GM19463 (cell line): ENCODE results near the gene CHPF2.
A peak's percentile ranks its signal among the peaks of the same experiment; 100 is the strongest.

Experiments
- ATAC-seq: cut with Tn5 transposase; IDR thresholded peaks from one replicate; pipeline ENCODE4 v1.9.1; 2021; ENCODE audit warnings: mild to moderate bottlenecking, moderate library complexity; ENCODE audit not compliant: unreplicated experiment

The CHPF2 gene

GRCh38 chr7:151245360-151246101 is 13.2 kb downstream of the CHPF2 start:
- ATAC-seq = peak; percentile 50

DNA sequence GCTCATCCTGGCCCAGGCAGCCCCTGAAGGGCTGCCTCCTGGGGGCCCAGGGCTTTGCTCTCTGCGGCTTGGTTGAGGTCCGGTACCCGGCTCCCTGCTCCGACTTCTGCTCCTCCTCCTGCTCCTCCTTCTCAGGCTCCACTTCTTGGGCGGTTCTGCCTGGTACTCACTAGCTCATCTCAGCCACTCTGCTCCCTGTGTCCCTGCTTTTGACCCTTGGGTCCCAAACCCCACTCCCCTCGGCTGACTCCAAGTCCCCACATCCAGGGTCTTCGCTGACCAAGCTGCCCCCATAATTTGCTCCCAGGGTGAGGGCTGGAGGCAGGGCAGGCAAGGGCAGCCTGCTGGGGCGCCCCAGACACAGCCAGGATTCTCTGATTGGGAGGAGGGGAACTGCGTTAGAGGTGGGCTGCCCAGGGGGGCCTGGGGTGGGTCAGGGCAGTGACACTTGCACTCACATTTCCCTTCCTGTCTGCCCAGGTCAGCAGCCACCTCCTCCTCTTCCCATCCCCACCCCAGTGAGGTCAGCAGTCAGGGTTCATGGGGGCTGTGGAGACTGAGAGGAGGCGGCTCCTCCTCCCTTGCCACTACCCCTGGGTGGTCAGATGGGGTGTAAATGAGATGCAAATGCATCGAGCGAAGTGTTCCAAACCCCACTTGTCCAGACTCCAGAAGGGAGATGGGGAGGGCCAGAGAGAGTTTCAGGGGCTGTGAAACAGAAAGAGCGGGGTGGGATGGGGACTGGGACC is 14.0 kb downstream of the CHPF2 start:
- no peak for ATAC-seq

DNA sequence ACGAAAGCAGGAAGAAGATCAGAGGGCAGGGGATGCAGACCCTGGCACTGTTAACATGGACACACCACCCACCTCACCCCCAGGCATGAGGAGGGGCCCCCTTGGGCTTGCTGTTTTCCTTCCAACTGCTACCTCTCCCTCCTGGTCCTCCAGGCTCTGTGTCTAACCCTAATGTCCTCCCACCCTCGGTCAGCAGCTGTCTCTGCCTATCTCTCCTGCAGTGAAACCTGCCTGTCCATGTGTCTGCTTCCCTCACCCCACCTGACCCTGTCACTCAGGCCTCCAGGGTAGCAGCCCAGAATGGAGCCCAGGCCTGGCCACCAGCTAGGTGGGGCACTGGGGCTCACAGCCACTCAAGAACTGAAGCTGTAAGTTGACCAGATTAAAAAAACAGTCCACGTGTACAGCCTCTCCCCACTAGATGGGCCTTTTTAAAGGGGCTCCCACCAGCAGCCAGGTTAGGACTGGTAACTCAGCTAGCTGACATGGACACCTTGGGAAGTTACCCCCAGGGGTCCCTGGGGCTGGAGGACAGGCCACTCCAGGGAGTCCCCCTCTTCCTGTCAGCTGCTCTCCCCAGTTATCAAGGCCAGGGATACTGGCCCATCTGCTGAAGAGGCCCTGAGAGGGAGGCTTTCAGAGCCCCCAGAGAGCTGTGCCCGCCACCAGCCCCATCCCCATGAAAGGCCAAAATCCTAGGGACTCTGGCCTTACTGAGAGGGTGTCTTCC is 14.7 kb downstream of the CHPF2 start:
- no peak for ATAC-seq

DNA sequence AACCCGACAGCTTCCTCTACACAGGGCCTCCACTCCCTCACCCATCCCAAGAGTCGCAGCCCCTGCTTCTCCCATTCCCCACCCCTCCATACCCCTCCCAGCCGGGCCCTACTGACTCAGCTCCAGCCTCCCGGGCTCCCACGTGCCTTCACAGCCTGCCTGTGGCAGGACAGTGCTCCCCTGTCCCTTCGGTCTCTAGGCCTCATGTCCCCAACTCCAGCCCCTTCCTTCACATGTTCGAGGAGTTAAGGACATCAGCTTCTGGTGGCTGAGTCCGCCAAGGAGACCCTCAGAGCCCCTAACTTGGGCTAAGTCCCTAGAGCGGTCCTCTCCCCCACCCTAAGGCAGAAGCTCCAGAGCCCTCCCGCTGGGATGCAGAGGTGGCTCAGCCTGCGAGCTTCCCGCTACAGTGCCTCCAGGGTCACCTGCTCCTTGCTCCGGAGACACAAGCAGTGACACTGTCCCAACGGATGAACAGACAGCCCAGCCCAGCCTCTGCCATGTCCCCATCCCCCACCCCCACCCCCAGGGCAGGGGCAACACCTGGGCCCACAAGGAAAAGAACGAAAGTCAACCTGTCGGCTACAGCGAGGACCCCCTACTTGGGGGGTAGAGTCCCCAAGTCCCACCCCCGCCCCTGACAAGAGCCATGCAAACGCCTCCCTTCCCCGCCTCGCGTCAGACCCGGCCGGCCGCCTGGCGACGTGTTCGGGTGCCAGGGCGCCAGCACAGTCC is 15.5 kb downstream of the CHPF2 start:
- ATAC-seq = no peak

- no peak for ATAC-seq
Measured at GRCh38 chr7:151248346-151249033, 16.2 kb downstream of the CHPF2 start, which contains the start of gene SMARCD3. Gene SMARCD3 (minus strand): TSS chr7:151248694. CDS start chr7:151248562, 132 bp downstream.

DNA sequence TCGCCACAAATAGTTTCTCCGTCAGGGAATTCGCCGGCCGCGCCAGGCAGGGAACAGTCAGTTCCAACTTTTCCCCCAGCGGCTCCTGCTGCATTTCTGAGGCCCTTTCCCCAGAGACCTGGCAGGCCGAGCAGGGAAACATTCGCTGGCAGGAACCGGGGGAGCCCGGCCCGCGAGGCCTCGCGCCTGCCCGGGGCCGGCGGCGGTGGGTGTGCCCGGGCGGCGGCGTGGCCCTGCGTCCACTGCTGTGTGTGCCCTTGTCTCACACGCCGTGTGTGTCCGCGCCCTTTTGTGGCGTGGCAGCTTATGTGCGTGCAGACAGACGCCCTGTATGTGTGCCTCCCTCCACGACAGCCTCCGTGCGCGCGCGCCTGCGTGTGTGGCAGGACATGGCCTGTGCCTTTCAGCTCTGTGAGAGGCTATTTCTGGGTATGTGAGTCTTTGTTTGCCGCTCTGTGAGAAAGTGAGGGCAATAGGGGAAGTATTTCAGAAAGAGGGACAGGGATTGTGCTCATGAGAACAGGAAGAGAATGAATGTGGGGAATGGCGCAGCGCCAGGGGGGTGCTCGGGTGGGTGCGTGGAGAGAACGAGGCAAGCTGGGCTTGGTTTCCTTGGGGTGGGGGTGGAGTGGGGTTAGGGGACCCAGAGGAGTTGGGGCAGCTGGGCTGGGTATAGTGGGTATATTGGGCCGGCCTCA is 16.9 kb downstream of the CHPF2 start:
- no peak for ATAC-seq

- no peak for ATAC-seq
Measured at GRCh38 chr7:151249732-151250072, 17.4 kb downstream of the CHPF2 start.

DNA sequence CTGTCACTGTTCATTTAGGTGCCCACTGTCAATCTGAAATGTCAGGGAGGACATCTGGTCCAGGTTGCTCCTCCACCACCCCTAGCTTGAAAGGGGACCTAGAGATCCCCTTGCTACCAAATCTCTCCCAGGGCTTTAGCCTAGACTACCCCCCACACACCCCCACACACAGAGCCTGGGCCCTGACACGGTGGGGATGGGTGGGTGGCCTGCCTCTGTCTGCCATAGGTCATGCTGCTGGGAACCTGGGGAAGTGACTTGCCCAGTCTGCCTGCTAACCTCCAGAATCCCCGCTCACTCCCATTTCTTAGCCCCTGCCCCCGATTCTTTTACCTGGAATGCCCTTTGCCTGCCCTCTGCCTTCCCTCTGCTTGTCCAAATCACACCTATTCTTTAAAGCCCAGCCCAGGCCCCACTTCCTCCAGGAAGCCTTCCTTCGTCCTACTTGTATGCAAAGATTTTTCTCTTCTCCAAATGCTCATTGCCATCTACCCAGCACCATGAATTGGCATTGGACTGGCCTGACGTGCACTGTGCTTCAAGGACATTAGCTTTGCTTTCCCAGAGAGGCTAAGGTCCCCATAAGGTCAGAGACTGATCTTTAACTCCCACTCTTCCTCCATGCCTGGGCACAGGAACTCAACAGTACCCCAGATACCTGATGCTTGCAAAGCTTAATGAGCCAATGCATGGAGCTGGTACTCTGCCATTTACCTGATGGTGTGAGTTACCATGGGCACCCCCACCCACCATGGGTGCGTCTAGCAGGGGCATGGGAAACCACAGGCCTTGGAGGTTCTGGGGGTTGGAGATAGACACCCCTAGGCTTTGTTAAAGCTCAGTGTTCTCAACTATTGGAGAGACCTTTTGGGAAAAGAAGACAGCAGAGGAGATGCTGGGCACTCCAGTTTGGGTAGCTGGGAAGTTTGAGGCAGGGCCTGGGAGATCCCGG is 18.2 kb downstream of the CHPF2 start:
- ATAC-seq = no peak

DNA sequence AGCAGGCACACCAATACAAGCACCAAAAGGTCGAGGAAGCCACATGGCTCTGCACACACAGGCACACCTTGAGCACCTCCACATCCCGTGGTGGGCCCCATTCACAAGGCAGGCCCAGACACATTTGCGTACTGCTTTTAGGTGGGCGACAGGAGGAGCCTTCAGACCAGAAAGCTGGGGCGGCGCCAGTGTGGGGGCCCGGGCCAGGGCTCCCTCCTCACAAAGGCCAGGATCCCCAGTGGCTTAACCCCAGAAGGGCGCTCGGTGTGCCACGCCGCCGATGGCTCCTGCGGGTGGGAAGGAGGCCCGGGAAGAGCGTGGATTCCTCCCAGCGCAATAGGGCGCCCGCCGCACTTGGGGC is 19.0 kb downstream of the CHPF2 start:
- no peak for ATAC-seq

DNA sequence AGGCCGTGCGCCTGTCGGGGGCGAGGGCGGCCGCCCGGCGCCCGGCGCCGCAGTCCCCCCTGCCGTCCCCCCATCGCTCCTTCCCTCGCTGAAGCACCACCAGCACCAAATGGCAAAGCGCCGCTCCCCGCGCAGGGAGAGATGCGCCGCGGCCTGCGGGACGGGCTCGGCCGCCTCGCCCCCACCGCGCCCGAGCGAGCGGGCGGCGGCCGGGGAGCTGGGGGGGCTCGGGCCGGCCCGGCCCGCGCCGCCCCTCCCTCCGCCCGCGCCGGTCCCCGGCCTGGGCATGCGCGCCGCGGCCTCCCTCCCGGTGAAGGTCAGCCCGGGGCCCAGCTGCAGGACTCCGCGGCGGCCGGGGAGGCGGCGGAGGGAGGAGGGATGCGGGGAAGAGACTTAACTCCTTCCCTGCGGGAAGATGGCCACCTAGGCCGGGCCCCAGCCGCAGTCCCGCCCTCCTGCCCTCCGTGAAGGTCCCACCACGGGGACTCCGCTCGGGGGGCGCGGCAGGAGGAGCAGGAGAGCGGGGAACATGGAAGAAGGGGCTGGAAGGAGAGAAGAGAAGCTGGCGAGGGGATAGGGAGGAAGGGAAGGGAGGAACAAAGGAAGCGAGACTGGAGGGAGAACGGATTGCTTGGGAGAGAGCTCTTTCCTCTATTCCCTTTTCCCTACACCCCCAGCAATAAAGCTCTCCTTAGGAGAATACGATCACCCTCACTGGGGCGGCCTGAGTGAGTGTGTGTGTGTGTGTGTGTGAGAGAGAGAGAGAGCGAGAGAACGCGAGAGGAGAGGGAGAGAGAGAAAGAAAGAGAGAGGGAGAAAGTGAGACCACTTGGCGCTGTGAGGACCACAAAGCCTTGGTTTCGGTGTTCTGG is 19.6 kb downstream of the CHPF2 start:
- no peak for ATAC-seq

- no peak for ATAC-seq
Measured at GRCh38 chr7:151252561-151252835, 20.2 kb downstream of the CHPF2 start.

- ATAC-seq = no peak
Measured at GRCh38 chr7:151252961-151253711, 20.9 kb downstream of the CHPF2 start.

DNA sequence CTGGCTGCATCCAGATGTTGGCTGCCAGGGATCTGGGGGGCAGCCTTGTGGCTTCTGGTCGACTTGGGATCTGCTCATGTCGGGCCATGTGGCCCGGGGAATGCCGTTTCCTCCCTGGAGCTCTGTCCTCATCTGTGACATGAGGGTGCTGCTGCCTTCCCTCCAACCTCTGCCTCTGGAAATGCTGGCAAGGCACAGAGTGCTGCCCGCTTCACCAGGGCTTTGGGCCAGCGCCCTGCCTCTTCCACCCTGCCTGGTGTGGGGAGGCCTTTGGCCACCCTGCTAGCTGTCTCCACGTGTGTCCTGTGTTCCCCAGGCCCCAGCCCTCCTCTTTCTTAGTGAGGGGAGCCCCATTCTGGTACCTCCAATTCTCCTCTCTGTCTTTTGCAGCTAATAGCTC is 22.0 kb downstream of the CHPF2 start:
- no peak for ATAC-seq

DNA sequence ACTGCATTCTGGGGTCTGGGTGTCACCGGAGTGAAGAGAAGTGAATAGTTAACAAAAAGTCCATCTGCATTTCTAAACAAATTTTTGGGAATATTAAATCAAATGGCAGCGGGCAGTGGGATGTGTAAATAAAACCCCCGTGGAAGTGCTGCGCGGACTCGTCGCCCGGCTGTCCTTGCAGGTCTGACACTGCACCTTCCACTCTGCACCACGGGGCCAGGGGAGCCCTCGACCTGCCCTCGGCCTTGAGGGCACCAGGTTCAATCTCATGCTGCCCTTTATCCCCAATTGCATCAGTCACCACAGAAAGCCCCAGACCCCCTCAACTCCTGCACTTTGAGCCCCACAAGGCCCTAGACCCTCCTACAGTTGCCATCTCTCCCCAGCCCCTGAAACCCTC is 22.6 kb downstream of the CHPF2 start:
- no peak for ATAC-seq

- ATAC-seq = no peak
Measured at GRCh38 chr7:151255390-151255789, 23.1 kb downstream of the CHPF2 start.

GRCh38 chr7:151256410-151257045 is 24.2 kb downstream of the CHPF2 start:
- ATAC-seq = no peak

DNA sequence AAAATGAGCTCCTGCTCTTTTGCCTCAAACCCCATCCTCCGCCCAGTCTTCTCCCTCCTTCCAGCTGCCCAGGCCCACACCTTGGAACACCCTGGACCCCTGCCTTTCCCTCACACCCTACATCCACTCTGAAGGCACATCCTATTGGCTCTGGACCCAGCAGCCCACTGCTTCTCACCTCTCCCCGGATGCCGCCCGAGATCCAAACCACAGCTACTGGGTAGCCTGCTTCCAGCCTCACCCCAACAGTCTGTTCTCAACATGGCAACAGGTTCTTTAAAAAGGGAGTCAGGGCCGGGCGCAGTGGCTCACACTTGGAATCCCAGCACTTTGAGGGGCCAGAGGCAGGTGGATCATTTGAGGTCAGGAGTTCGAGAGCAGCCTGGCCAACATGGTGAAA is 25.7 kb downstream of the CHPF2 start:
- no peak for ATAC-seq
